HG02970 (cell line): ENCODE data around the gene CWC25.

ENCODE experiments used
- ATAC-seq: cut with Tn5 transposase; IDR thresholded peaks from one replicate; pipeline ENCODE4 v1.9.1; 2021; ENCODE audit warnings: mild to moderate bottlenecking, moderate library complexity, moderate number of reproducible peaks; ENCODE audit not compliant: unreplicated experiment, low FRiP score

Gene CWC25

DNA sequence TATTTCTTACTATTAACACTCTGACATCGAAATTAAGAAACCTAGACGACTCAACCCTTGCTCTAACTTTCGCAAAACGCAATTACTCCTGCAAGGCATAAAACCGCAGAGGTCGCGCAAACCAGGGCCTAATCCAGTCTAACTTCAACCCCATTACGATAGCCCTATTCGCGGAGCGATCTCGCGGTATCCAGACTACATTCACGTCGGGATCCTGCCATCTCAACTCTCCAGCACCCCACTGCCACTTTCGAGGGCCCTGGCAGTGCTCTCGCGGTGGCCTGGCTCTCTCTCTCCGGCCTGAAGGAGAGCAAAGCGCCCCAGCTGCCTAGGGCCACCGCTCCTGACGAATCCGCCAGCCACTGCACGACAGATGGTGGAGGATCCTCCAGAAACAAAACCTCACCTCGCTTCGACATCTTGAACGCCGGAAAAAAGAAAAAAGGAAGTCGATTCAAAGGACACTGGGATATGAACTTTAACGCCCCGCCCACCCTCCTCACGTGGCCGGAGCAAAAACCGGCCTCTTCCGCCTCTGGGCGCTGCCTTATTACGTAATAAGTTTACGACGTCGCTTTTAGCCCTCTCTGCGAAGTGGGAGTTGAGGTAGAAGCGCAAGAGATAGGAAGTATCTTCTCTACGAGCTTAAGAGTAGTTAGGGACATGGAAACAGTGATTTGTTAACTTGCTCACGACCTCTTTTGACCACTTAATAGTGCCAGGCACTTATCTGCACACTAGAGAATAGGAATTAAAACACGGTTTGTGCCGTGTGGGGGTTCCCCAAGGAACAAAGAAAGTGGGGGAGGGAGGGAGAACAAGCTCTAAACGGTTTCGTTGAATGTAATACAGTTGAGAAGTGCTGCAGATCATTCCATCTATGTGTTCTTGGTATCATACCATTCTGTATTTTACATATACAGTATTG, 28.4 kb upstream of the CWC25 start, which contains the start of gene RPL23:
RPL23 (minus strand) TSS at position 430 of the 928 bp plus-strand sequence; CDS start at position 419, 11 bp downstream.
- peak; percentile 80 for ATAC-seq

DNA sequence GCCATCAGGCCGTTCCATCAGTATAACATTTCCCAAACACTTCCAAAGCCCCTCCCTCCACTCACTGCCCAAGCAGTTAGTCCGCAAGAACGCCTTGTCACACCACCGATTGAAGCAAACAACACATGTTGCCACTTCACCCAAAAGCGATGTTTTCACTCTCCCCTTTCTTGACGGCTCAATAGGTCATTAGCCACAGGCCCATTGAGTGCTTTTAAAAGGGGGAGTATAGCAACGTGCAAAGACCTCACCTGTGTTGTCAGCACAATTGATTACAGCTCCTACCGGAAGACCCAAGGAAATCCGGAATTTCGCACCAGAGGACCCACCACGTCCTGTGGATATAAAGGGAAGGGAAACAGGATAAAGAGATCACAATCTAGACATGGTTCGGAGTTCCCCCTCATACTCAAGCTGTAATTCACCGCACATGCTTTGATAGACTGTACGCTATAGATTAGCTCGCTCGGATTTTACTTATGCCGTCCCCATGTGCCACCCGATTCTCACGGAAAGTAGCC, 27.7 kb upstream of the CWC25 start:
- ATAC-seq, result peak; percentile 1

DNA sequence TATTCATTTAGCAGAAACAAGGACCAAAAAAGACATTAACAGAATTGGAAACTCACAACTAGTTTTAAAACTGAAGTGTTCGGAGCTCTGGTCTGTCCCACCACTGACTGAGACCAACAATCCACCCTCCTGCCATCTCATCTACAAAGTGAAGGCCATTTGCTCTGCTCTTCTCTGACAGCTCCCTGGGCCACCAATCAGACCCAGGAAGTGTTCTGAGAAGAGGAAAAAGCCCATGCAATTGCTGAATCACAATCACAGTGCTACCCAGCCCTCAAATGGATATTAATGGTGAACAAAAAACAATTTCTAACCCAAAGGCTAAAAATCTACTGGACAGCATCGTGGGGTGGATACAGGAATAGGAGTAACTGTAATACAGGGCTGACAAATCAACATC, 26.3 kb upstream of the CWC25 start:
- ATAC-seq, result no peak

DNA sequence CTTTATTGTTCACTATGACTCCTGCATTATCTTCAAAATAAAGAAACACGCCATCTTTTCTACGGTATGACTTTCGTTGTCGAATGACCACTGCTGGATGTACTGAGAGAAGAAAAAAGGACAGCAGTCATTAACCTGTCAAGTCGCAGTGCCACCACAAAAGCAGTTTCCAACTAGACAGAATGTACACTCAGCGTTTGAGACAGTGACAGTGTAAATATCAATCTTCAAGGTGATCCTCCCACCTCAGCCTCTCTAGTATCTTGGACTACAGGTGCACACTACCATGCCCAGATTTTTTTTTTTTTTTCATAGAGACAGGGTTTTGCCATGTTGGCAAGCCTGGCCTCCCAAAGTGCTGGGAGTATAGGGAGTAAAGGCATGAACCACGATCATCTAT, 25.3 kb upstream of the CWC25 start:
- ATAC-seq, result no peak

DNA sequence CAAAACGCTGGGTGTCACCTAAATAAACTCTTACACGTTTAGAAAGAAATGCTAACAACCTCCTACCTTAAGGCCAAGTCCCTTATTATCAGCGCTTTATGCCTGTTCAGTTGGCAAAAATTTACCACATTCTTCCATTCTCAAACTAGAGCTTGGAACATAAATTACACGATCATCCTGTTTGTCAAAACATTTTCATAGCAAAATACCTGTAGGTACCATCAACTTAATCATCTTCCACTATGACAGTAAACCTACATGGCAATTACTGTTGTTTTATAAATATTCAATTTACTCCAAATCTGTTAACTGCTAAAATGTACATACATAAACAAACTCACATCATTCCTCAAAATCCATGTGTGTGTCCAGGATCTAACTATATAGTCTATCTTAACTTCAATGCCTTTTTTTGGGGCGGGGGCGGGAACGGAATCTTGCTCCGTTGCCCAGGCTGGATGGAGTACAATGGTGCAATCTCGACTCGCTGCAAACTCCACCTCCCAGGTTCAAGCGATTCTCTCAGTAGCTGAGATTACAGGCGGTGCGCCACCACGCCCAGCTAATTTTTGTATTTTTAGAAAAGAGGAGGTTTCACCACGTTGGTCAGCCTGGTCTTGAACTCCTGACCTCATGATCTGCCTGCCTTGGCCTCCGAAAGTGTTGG, 24.0 kb upstream of the CWC25 start:
- no peak for ATAC-seq

DNA sequence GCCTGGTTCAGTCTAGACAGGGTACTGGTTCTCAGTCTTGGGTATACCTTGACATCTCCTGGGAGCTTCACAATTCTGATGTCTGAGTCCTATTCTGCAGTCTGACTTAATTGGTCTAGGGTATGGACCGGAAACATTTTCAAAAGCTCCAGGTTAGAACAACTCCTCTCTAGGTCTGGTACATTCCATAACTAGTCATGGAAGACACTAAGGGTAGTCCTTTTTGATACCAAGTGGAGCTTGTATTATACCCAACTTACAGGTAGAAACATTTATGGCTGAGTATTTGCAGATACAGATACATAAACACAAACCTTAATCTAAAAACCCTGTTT, 23.4 kb upstream of the CWC25 start:
- no peak for ATAC-seq

DNA sequence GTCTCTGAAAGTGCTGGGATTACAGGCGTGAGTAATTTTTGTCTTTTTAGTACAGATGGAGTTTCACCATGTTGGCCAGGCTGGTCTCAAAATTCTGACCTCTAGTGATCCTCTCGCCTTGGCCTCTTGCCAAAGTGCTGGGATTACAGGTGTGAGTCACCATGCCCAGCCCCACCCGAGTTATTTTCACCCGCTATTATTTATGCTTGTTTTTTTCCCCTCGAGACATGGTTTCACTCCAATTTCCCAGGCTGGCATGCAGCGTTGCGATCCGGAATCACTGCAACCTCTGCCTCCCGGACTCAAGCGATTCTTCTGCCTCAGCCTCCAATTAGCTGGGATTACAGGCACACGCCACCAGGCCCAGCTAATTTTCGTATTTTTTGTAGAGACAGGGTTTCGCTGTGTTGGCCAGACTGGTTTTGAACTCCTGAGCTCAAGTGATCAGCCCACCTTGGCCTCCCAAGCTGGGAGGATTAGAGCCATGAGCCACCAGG, 19.2 kb upstream of the CWC25 start:
- ATAC-seq, result no peak

DNA sequence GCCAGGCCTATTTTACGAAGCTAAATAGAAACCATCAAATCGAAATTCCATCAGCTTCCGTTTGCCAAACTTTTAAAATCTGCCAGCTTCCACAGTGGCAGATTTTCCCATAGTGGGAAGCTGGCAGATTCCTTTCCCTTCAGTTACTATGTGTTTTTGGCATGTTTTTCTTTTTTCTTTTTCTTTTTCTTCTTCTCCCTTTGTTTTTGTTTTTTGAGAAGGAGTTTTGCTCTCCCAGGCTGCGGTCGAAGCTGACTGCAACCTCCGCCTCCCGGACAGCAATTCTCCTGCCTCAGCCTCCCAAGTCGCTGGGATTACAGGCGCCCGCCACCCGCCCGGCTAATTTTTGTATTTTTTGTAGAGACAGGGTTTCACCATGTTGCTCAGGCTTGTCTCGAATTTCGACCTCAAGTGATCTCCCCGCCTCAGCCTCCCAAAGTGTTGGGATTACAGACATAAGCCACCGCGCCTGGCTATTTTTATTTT, 684 bp upstream of the CWC25 start:
- ATAC-seq, result no peak

DNA sequence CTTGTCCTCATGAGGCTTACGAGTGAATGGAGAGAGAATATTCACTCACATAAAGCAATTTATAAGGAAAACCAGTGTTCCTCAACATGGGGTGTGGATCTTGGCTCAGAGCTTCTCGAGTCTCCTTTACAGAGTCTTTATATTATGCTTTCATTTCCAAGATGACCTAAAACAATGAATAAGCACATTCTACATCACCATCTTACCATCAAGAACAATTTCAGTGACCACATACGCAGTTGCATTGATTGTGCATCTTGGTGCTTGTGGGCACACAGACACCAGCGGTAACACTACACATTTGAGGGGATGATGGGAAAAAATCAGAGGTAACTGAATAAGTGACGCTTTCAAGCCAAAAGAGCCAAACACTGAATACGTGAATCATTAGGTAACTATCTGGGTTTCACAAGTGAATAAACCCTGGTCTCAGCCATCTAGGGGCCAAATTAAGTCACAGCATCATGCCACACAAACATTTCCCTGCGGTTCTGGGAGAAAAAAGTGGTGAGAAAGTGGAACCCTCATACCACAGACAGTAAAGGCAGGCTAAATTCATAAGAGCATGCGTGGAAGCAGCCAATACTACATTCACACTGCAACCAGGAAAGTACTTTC, 9.4 kb downstream of the CWC25 start:
- ATAC-seq, result no peak

DNA sequence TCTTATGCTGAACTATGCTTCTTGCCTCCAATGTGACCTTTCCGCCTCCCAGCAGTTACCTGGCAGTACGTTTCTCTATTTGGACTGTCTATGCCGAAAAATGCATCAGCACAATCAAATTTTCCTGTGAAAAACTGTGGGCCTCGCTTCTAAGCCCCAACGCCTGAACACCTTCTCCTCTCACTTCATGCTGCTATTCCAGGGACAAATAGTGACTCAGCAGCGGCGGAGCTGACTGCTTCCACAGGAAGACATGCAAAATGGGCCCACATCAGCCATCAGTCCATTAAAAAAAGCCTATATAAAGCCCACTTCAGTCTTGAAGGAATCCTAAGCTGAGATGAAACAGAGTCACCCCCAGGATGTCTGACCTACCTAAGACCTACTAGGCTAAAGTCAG, 15.3 kb downstream of the CWC25 start:
- ATAC-seq, result no peak

DNA sequence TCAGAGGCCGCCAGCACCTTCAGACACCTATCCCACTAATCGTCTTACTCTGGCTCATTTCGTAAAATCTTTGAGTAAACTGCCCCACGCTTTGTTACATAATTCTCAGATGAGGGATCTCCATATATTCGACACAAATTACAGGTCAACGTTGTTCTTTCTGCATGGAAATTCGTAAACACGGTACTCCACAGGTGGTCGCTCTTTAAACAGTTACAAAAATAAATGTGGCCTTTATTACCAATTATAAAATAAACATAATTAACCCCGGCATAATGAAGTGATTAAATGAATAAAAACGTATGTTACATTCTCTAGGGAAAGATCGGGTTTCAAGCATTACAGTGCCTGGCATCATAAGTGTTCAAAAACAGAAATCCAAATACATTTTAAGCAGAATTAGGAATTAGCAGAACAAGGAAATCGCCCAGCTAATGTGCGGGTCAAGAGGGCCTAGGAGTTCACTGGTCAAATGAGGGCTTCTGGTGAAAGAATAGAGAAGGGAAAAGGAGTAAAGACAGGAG, 24.8 kb downstream of the CWC25 start:
- no peak for ATAC-seq

DNA sequence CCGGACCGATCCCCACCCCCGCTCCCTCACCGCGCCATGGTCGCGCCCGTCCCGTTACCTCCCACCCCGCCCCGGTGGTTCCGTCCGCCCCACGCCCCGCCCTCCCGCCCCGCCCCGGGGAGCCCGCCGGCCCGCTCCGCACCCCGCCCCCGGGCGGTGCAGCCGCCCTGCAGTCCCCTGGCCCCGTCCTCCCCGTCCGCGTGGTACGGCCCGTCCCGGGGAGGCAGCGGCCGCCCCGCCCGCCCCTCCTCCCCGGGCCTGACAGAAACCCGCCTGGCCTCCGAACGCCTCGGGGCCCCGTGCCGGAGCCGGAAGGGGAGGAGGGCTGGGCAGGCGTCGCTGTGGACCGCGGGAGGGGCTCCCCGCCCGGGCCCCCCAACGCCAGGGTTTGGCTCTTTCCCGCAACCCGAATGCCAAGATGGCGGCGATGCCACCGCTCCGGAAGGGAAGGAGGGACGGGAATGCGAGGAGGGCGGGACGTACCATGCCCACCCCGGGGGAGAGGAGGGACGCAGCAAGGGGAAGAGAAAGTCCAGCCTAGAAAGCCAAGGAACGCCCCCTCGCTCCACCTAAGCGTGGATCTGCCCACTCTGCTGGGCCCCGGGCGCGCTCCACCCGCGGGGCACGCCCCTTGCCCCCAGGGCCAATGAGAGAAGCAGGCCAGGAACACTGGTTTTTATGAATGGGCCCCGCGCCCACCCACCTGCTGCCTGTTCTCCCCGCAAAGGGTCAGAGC, 25.5 kb downstream of the CWC25 start, which contains the start of gene PIP4K2B:
PIP4K2B (minus strand) TSS at position 56 of the 736 bp plus-strand sequence. CDS start 132 bp downstream, outside the sequence.
- ATAC-seq, result peak; percentile 74

DNA sequence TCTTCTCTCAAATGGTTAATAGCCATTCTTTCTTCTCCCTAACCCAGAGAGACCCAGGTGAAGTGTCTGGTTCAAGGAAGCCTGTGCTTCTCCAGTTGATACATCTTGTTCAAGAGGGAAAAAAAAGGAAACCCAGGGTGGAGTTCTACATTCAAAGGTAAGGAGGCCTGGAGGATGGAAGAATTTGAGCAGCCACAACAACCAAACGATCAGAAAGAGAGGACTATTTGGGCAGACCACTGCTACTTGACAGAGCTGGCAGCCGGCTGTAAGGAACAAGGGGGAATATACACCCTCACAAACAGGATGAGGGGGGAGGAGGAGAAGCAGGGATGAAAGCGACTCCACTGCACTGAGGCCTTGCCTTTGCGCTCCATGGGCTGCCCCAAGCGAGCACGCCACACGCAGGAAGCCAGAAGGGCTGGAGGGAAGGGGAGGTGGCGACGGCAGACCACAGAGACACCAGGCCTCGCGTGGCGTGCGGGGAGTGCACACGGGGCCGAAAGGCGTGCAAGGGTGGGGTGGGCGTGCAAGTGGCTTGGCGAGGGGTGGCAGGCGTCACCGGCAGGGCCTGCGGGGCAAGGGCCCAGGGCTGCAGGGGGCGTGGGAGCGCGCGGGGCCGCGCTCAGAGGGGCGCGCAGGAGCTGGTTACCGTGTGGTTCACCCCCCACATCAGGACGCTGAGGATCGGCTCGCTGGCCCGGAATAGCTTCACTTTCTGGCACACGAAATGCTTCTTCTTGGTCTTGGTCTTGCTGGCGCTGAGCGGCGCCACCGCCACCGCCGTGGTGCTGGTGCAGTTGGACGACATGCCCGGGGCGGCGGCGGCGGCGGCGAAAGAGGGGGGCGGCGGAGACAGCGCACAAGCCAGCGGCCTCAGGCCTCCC, 26.3 kb downstream of the CWC25 start:
- peak; percentile 21 for ATAC-seq

DNA sequence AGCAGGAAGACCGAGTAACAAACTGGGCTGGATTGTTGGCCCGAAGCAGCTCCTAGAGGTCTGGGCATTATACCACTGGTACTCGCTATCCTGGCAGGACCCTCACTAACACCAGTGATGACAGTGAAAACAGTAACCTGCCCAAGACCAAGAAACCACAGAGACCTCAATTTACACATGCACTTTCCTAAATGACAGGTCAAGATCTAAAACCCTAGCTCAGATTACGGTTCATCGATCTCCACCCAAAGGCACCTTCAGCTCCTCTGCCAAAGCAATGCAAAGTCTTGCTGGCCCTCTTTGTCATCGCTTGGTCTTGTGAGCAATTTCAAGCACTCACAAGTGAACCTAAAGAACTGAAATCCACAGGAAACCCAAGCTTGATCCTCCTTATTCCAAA, 27.3 kb downstream of the CWC25 start:
- ATAC-seq, result no peak

DNA sequence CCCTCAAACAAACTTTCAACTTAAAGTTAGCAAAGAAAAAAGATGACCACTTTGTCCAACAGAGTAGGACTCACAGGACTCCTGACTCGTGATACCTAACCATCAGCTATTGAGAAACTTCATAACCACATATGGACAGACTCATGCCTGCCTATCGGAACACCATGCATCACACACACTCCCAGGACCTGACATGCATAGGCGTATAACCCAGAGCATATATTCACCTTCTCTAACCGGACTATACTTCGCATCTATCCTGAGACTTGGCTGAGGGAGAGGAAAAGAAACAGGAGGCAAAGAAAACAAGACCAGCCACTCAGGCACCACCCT, 28.0 kb downstream of the CWC25 start:
- no peak for ATAC-seq

DNA sequence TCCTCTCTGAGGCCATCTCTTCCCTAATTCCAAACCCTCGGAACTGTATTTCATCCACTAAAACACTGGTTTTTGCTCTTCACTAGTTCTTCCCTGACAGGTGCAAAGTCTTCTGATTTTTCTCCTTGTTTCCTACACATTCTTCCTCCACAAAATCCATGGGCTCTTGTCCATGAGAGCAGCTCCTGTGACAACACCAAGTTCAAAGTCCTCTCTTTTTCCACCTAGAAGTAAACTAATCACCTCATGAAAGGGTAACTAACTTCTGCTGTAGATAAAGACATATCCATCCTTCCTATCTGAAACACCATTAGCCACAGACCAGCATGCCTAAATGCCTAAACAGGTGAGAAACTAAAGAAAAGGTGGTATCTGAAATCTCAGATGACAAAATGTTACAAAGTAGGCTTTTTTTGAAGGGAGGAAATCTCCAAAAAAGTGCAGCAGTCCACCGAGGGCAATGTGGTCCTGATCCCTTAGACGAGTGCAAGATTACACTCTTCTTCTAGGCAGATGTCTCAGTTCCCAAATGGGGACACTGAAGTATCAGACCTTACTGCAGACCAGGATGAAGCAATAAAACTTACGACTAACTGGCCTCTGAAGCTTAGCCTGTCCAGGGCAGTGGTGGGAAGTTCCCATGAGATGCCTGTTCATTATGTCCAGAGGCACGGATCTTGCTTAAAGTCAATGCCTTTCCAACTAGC, 28.5 kb downstream of the CWC25 start:
- no peak for ATAC-seq

DNA sequence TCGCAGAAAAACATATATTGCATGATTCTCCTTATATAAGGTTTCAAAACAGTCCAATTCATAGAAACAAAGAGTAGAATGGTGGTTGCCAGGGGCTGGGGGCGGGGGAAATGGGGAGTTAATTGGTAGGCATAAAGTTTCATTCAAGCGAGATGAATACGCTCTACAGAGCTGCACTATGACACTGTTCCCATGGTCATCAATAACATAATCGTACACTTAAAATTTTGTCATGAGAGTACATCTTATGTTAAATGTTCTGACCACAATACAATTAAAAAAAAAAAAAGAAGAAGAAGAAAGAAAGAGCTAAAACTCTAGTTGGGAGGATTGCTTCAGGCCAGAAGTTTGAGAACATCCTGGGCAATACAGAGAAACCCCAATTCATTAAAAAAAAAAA, 30.9 kb downstream of the CWC25 start:
- ATAC-seq, result no peak

DNA sequence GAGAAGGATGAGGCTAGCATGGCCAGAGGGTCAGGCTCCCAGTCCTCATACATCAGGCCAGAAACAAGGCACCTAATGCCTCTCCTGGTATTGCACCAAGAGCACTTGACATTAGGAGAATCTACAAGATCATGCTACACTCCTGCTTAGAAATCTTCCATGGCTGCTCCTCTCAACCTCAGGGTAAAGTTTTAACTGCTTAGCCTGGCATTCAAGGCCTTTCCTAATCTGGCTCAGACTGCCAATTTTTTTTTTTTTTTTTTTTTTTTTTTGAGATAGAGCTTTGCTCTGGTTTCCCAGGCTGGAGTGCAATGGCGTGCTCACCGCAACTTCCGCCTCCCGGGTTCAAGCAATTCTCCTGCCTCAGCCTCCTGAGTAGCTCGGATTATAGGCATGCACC, 34.0 kb downstream of the CWC25 start:
- ATAC-seq, result no peak
